ENCODE measurements around the gene ZDHHC8. TPM values are rescaled to one million over a fixed set of nuclear protein-coding genes. Genes with fewer than 3 reads are reported as not detected.

The ZDHHC8 gene
- total and polyA plus RNA-seq, 9 donors: 5.1 to 77.4 (median 58.9) TPM

DNA sequence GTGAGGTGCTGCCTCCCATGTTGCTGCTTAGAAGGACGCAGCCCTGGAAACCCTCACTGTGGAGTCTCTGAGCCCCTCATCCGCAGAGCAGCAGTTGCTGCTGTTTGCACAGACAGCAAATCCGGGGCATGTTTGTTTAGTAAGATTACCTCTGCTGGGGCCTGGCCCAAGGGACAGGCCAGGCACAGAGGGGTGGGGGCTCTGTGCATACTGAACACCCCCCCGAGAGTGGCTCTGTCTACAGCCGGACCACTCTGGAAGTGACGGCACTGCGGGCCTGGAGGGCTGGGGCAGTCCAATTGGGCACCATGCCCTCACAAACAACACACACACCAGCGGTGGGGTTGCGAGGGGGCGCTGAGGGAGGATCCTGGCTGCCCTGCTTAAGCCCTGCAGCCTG is 42.2 kb downstream of the ZDHHC8 start:
- H3K27me3 ChIP-seq: no peaks in the 10 kb centered on the region
- no peak overlapping the region for H3K27ac ChIP-seq
- TF ChIP-seq, protein P1, sequence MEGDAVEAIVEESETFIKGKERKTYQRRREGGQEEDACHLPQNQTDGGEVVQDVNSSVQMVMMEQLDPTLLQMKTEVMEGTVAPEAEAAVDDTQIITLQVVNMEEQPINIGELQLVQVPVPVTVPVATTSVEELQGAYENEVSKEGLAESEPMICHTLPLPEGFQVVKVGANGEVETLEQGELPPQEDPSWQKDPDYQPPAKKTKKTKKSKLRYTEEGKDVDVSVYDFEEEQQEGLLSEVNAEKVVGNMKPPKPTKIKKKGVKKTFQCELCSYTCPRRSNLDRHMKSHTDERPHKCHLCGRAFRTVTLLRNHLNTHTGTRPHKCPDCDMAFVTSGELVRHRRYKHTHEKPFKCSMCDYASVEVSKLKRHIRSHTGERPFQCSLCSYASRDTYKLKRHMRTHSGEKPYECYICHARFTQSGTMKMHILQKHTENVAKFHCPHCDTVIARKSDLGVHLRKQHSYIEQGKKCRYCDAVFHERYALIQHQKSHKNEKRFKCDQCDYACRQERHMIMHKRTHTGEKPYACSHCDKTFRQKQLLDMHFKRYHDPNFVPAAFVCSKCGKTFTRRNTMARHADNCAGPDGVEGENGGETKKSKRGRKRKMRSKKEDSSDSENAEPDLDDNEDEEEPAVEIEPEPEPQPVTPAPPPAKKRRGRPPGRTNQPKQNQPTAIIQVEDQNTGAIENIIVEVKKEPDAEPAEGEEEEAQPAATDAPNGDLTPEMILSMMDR (IDR thresholded peaks at IDR 0.05): no peak
- TF ChIP-seq EP300 (IDR thresholded peaks at IDR 0.05) (no peak), POLR2A (IDR thresholded peaks at IDR 0.05) (no peak)
- 66 to 75% (median 69%) methylated on average over 10 of the region's 10 CpGs for WGBS, 3 donors
- no peak overlapping the region for H3K4me3 ChIP-seq
- DNase-seq: no peak
- no peaks in the 10 kb centered on the region for H3K36me3 ChIP-seq
- no peaks in the 10 kb centered on the region for H3K4me1 ChIP-seq (ENCODE audit: insufficient read depth)
- no peaks in the 10 kb centered on the region for H3K9me3 ChIP-seq
- intact Hi-C loops (cut with DNase I): no loop called here

DNA sequence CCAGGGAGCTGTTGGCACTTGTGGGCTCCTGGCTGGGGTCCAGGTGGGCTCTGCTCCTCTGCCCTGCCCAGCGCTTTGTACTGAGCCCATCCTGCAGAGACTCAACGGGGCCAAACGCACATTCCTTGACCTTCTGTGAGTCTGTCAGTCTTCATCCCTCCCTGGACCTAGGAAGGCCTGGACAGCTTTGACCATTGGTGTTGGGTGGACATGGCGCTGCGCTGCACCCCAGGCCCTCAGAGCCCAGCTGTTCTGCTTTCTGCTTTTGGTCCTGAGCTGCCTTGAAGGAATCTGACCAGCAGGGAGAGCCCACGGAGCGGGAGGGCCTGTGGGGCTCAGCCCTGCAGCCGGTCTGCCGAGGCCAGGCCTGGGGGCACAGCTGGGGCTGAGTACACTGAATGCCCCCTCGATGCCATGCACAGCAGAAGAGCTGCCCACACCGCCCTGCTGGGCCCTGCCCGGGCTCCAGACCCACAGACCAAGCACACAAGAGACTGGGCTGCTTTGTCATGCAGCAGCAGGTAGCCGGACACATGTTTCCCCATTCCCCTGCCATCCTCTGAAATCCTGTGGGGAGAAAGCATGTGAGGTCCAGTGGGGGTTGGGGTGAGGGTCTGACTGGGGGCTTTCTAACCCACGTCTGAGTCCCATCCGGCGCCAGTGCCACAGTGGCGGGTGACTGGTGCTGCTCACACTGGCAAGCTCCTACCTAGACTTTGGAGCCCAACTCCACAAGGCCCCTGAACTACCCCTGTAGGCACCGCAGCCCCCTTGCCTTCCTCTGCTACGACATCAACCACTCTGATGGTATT is 43.4 kb downstream of the ZDHHC8 start:
- no peak for DNase-seq
- no peak overlapping the region for H3K27ac ChIP-seq
- no peaks in the 10 kb centered on the region for H3K9me3 ChIP-seq
- H3K4me3 ChIP-seq: no peak overlapping the region
- intact Hi-C loops (cut with DNase I): loop anchor here in 1 of 4 donors (5.0 kb wide), 1 partner anchor 52 kb away; no protein-coding TSS in a partner anchor
- 70 to 74% (median 71%) methylated on average over 19 of the region's 19 CpGs for WGBS, 3 donors
- H3K27me3 ChIP-seq: no peaks in the 10 kb centered on the region
- TF ChIP-seq EP300 (IDR thresholded peaks at IDR 0.05) (no peak), POLR2A (IDR thresholded peaks at IDR 0.05) (no peak)
- TF ChIP-seq, protein P1 (IDR thresholded peaks at IDR 0.05): no peak
- H3K36me3 ChIP-seq: no peaks in the 10 kb centered on the region
- no peaks in the 10 kb centered on the region for H3K4me1 ChIP-seq (ENCODE audit: insufficient read depth)

DNA sequence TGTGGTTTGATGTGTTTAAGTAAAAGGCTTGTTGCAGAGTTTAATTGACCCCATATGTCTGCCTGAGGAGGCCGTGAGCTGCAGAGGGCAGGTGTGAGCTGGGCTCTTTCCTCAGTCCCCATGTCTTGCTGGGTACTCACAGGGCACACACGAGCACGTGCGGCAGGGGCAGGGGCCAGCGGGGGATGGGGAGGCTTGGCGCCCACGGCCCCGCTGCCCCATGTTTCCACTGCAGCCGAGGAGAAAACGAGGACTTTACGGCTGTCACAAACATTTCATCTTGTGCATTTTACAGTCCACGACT is 43.9 kb downstream of the ZDHHC8 start:
- DNase-seq: no peak
- WGBS, 3 donors: 55 to 67% (median 66%) methylated on average over 12 of the region's 12 CpGs
- Histone ChIP-seq H3K36me3 (no peaks in the 10 kb centered on the region), H3K27me3 (no peaks in the 10 kb centered on the region), H3K4me3 (no peak overlapping the region), H3K27ac (no peak overlapping the region), H3K4me1 (ENCODE audit: insufficient read depth) (no peaks in the 10 kb centered on the region), H3K9me3 (no peaks in the 10 kb centered on the region)
- TF ChIP-seq POLR2A (IDR thresholded peaks at IDR 0.05) (no peak), EP300 (IDR thresholded peaks at IDR 0.05) (no peak)
- TF ChIP-seq, protein P1 (IDR thresholded peaks at IDR 0.05): no peak
- intact Hi-C loops (cut with DNase I): loop anchor here in 1 of 4 donors (5.0 kb wide), 1 partner anchor 52 kb away; no protein-coding TSS in a partner anchor

DNA sequence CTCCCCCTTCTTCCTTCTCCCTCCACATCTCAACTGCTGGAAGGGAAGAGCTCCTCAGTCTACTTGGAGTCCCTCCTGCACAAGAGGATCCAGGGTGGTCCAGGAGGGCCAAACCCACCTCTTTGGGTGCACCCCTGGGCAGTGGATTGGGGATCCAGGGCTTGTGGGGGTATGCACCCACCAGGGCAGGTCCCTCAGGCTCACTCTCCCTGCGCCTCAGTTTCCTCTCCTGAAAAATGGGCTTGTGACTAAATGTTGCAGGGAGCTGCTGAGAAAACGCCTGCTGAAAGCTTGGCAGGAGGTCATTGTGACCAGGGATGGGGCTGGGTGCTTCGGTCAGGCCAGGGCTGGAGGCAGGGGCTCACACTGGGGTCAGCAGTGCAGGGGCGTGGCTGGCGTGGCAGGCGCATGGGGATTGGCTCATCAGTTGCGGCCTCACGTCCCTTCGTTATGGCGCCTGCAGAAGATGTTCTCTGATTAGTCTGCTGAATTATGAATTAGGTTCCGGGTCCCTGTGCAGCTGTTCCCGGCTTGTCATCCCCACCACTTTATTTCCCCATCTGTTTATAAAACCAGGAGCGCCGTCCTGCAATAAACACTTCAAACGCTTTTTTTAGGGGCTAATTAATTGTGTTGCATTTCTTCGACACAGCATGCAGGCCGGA is 44.9 kb downstream of the ZDHHC8 start:
- no peaks in the 10 kb centered on the region for H3K36me3 ChIP-seq
- H3K27me3 ChIP-seq: no peaks in the 10 kb centered on the region
- H3K4me1 ChIP-seq (ENCODE audit: insufficient read depth): no peaks in the 10 kb centered on the region
- TF ChIP-seq, protein P1 (IDR thresholded peaks at IDR 0.05): no peak
- TF ChIP-seq POLR2A (IDR thresholded peaks at IDR 0.05) (no peak), EP300 (IDR thresholded peaks at IDR 0.05) (no peak)
- no peak overlapping the region for H3K27ac ChIP-seq
- H3K9me3 ChIP-seq: no peaks in the 10 kb centered on the region
- intact Hi-C loops (cut with DNase I): loop anchor here in 1 of 4 donors (5.0 kb wide), 1 partner anchor 51 kb away; no protein-coding TSS in a partner anchor
- DNase-seq: no peak
- H3K4me3 ChIP-seq: no peak overlapping the region
- WGBS, 3 donors: 68 to 71% (median 71%) methylated on average over 17 of the region's 17 CpGs
